NOMO-1 treated with DMSO at 0.1 percent for 48 hours (cell line): ENCODE results near the gene DVL1.

ENCODE experiments used
- DNase-seq: peaks from one replicate; lab custom pipeline; 2025; ENCODE audit not compliant: unreplicated experiment; lab: John Stamatoyannopoulos, UW

DVL1 gene

GRCh38 chr1:1312450-1313314 is 36.5 kb downstream of the DVL1 start:
- DNase-seq = no peak

DNA sequence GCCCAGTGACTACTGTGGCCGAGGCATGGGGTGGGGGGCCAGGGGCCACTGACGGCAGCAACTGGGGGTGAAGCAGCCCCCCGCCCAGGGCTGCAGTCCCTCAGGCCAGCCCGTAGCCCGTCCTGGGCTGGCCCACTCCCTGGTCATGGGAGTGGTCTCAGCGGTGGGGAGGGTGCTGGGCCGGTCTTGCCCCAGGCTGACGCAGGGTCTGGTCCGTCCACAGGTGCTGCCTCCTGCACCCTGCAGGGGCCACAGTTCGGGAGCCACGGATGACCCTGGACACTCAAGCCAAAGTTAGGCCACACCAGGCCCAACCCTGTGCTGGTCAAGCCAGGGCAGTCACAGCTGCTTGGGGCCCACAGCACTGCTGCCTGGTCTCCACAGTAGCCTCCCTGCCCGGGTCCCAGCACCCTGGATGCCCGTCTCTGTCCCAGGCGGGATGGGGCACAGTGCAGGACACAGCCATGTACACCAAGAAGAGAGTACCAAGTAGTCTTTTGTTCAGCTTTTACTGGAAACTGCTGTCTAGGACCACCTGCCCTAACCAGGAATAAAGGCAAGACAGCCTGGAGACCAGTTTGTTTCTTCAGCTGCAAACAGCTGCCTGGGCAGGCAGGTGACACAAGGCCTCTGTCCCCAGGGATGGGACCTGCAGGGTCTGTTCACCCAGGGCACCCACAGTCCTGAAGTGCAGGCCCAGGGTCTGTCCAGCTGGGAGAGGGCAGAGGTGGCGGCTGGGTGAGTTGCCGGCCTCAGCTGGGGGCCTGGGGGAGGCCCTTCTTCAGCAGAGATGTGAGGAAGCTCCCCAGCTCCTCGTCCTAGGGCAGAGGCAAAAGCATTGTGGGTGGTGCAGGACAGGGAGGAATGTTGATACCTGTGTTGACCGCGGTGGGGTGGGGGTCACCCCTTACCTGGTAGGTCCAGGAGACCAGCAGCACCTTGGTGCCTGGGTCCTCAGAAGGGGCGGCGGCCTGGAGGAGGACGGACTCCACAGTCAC is 37.8 kb downstream of the DVL1 start:
- DNase-seq = no peak

DNA sequence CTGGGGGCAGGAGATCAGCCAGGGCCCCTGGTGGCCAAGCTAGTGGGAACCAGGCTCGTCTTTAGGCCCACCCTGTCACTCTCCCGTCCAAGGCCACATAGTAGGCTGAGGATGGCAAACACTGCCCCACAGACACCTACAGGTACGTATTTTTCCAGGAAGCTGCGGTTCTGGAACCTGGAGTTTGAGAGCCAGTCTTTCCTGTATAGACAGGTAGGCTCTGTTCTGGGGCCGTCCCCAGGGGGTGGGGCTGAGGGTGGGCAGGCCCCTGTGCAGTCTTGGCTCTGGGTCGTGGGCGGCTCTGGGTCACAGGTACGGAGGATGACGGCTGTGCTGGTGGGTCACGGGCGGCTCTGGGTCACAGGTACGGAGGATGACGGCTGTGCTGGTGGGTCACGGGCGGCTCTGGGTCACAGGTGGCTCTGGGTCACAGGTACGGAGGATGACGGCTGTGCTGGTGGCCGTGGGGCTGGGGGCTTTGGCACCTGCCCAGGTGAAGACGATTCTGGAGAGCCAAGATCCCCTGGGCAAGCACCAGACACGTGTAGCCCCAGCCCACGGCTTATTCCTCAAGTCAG is 38.7 kb downstream of the DVL1 start:
- DNase-seq = no peak

GRCh38 chr1:1310109-1310385 is 39.2 kb downstream of the DVL1 start:
- DNase-seq = no peak

DNA sequence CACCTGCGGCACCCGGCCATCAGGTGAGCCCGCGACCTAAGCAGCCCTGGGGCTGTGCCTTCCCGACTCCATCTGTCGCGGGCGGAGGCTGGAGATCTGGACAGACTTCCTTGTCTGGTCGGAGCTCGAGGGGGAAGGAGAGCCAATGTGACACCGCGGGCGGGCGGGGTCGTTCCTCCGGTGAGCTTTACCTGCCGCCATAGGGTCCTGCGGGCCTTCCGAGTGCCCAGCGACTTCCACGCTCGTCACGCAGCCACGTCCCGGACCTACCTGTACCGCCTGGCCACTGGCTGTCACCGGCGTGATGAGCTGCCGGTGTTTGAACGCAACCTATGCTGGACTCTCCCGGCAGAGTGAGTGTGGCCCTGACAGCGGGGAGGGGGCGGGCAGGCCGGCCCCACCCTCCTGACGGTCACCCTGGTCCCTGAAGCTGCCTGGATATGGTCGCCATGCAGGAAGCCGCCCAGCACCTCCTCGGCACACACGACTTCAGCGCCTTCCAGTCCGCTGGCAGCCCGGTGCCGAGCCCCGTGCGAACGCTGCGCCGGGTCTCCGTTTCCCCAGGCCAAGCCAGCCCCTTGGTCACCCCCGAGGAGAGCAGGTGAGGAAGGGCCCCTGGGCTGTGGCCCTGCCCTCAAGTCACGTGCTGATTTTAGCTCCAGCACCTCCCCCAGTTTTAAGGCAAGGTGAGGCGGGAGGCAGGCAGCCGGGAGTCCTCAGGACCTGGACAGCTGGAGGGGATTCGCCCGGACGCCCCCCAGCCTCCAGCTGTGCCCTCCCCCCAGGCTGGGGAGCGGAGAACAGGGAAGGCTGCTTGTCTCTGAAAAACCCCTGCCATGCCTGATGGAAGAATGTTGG is 39.7 kb downstream of the DVL1 start:
- DNase-seq = peak; percentile 12

- DNase-seq = no peak
These were observed 40.4 kb downstream of the DVL1 start for GRCh38 chr1:1308756-1309250.

DNA sequence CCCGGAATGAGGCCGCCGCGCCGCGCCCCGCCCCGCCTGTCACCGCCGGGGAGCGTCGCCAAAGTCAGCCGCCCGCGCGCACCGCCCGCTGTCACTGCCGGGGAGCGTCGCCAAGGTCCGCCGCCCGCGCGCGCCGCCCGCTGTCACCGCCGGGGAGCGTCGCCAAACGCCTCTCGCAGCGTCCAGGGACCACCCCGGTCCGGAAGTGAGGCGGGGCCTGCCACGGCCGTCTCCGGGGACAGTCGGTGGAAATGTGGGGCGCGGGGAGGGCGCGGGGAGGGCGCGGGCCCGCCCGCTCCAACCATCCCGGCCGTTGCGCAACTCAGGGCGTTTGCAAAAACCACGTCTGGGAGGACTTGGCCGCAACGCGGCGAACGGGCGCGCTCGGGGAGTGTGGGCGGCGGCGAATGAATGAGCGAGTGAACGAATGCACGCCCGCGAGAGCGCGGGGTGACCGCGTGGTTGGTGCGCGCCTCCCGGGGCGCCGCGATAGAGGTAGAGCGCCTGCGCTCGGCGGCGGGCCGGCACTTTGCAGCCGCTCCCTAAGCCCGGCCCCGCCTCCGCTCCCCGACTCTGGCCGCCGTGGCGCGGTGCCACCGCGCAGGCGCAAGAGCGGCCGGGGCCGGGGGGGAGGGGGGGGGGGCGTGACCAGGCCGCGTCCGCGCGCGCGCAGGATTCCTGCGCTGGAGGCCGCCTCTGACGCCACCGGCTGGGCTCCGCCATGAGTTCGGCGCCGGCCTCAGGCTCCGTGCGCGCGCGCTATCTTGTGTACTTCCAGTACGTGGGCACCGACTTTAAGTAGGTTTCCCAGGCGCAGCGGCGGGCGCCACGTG is 41.1 kb downstream of the DVL1 start, which contains the start of the genes ACAP3 and PUSL1:
Gene ACAP3, minus strand, starts transcription at position 8 of the 833 bp plus-strand sequence. CDS start 115 bp downstream, outside the sequence.
Gene PUSL1, plus strand, starts transcription at position 675 of the 833 bp plus-strand sequence. Its CDS starts 47 bp downstream, at position 722.
- peak; percentile 92 for DNase-seq

GRCh38 chr1:1307261-1307922 is 41.8 kb downstream of the DVL1 start:
- DNase-seq = no peak

DNA sequence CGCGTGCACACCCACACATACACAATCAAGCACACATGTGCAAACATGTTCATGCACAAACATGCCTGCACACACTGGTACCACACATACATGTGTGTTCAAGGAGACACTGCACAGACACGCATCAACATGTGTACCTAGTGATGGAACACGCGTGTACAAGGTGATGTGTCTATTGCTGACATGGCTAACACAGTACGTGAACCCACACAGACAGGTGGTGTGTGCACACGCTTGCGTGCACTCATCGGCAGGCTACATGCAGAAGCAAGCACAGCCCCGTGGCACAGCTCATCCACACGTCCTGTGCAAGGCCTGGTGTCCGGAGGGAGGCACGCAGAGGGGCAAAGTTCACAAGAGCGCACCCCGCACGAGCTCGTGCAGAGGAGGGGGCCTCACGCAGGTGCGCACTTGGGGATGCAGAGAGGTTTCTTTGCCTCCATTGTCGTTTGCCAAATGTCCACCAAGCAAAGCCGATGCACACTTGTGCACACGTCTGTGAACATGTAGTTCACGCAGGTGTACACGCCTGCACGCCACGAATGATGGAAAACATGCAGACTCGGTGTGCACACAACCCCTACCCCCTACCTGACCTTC is 42.5 kb downstream of the DVL1 start:
- DNase-seq = no peak

- no peak for DNase-seq
These were observed 43.1 kb downstream of the DVL1 start for GRCh38 chr1:1306070-1306660.

DNA sequence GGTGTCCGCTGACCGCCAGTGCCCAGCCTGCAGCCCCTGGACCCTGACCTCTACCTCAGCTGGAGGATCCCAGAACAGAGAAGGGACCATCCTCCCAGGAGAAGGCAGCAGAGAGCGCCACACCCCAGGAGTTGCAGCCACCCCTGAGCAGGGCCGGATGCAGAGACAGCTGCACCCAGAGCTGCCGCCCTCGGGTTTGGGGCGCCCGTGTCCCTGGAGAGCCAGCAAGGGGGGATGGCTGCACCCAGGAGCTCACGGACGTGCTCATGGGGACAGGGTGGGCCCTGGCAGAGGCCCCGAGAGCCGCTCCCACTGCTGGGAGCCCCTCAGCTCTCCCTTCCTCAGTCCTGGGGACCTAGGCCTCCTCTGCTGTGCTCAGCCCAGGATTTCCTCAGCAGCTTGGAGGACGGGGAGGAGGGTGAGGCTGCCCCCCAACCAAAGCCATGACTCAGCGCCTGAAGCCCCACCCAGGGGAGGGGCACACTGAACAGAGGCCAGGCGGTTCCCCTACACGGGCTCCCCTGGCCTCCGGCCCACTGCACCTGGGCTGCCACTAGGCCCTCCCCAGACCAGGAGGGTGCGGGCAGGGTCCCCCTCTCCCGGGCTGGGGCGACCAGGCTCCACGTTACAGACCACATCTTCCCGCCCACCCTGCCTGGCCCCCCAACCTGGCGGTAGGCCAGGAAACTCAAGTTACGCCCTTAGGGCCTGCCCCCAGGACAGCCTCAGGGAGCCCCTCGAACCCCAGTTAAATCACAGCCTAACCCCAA is 43.7 kb downstream of the DVL1 start:
- DNase-seq = peak; percentile 69

GRCh38 chr1:1304331-1305299 is 44.6 kb downstream of the DVL1 start:
- DNase-seq = no peak

DNA sequence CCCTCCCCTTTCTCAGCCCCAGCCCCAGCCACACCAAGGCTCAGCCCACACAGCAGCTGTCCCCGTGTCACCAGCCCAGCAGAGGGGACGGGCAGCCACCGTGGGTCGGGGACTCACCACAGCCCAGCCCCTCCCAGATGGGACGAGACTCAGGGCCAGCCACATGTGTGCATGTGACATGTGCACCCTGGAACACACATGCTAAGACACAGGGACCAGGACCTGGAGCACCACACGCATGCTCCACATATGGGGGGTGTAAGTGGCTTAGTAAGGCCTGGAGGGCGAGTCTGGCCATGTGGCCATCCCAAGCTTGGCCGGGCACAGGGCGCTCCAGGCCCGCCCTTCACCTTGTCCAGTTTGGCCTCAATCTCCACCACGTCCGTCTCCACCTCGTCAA is 45.5 kb downstream of the DVL1 start:
- DNase-seq = no peak

DNA sequence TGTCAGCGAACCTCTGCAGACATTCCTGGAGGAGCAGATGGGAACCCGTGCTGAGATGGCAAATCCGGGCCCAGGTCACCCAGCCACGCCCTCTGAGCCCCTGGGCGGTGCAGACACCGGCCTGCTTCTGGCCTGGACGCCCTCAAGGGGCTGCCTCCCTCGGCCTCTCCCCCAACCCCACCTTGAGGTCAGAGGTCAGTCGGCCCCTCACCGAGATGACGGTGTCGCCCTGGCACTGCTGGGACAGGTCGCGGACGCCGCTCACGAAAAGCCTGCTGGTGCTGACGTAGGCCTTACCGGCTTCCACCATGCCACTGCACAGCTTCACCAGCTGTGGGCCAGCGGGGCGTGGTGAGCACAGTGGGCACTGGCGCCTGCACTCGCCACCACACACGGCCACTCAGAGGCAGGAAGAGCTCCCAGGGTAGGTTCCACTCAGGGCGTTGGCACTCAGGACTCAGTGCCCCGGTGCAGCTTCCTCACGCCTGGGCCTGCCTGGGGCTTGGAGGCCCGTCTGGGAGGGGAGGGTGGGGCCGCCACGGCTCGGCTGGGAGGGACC is 46.2 kb downstream of the DVL1 start:
- no peak for DNase-seq

GRCh38 chr1:1302006-1302430 is 47.2 kb downstream of the DVL1 start:
- no peak for DNase-seq

GRCh38 chr1:1300352-1300739 is 48.9 kb downstream of the DVL1 start:
- no peak for DNase-seq
